ENCODE measurements around the gene GSTM4.

- TF ChIP-seq TAF1 (conservative IDR thresholded peaks at IDR 0.05): no peak
- no peak for TF ChIP-seq CTCF (IDR thresholded peaks at IDR 0.05; ENCODE audit: low read depth, low read length, missing input control)
- TF ChIP-seq MAX (IDR thresholded peaks at IDR 0.05): no peak
- no peak for TF ChIP-seq RAD21 (IDR thresholded peaks at IDR 0.05)
- no peak for TF ChIP-seq REST (IDR thresholded peaks at IDR 0.05)
- no peak for TF ChIP-seq EGR1 (IDR thresholded peaks at IDR 0.05; ENCODE audit: low read depth in 2 of 2)
- TF ChIP-seq YY1 (IDR thresholded peaks at IDR 0.05): no peak
- TF ChIP-seq RXRA (IDR thresholded peaks at IDR 0.05): no peak
Measured at GRCh38 chr1:109668123-109668775, 12.3 kb downstream of the GSTM4 start.
